Naive thymus-derived CD4-positive, alpha-beta T cell (primary cell): Measurements from ENCODE around the gene CFDP1. TPM values are rescaled to one million over a fixed set of nuclear protein-coding genes. Genes with fewer than 3 reads are reported as not detected.
A peak's percentile ranks its signal among the peaks of the same experiment; 100 is the strongest.

Source experiments
- ATAC-seq: fragments of 150-1000 bp; cut with Tn5 transposase; 2 replicates; pipeline ENCODE4 v1.10.0; 2021; ENCODE audit warnings: mild to moderate bottlenecking, moderate library complexity
- CTCF ChIA-PET: fragments of 350-600 bp; sonication (Branson Sonifier 250); formaldehyde crosslinking; loops from one replicate; lab custom pipeline; 2021; ENCODE audit warnings: antibody characterized with exemption; lab: Charles Lee
- POLR2A ChIA-PET: fragments of 350-600 bp; sonication (Branson Sonifier 250); formaldehyde crosslinking; loops from one replicate; lab custom pipeline; 2021; ENCODE audit warnings: antibody characterized with exemption, inconsistent platforms; lab: Charles Lee
- DNase-seq, 9 donors: peaks; one replicate each; pipeline versions ENCODE4 v3.0.0 to v3.0.0-alpha.2; 2020 to 2022; ENCODE audit warnings: mixed read lengths in 1 of 9
- H3K27ac ChIP-seq: one replicate; pipeline ENCODE4 v1.7.0; 2013; ENCODE audit warnings: mild to moderate bottlenecking, low read depth, low read length, moderate library complexity
- H3K27me3 ChIP-seq, 2 donors: one replicate each; pipeline ENCODE4 v1.7.0; 2013; ENCODE audit warnings: low read length in 2 of 2, mild to moderate bottlenecking in 2 of 2, moderate library complexity in 2 of 2; ENCODE audit not compliant: control insufficient read depth in 2 of 2, insufficient read depth in 2 of 2
- H3K36me3 ChIP-seq, 3 experiments: 1 replicate in 2 of 3; 2 replicates in 1 of 3; pipeline ENCODE4 v1.7.0; 2013; ENCODE audit warnings: low read length in 3 of 3, mild to moderate bottlenecking in 3 of 3, moderate library complexity in 1 of 3; ENCODE audit not compliant: insufficient read depth in 3 of 3, control insufficient read depth in 2 of 3
- H3K4me1 ChIP-seq, 2 donors: one replicate each; pipeline ENCODE4 v1.7.0; 2013; ENCODE audit warnings: low read length in 2 of 2, mild to moderate bottlenecking in 2 of 2, moderate library complexity in 1 of 2; ENCODE audit not compliant: control insufficient read depth in 2 of 2, insufficient read depth in 2 of 2
- H3K4me3 ChIP-seq: 2 replicates; pipeline ENCODE4 v1.7.0; 2013; ENCODE audit warnings: mild to moderate bottlenecking, low read length
- H3K9me3 ChIP-seq, 3 experiments: 1 replicate in 2 of 3; 2 replicates in 1 of 3; pipeline ENCODE4 v1.7.0; 2013; ENCODE audit warnings: low read length in 3 of 3; ENCODE audit not compliant: control insufficient read depth in 2 of 3
- H3K27ac Mint-ChIP-seq, 9 donors: one replicate each; pipeline ENCODE4 v1.8.0; 2020 to 2022; ENCODE audit warnings: mixed read lengths in 9 of 9, mild to moderate bottlenecking in 8 of 9, moderate library complexity in 5 of 9, inconsistent platforms in 2 of 9
- H3K27me3 Mint-ChIP-seq, 5 donors: one replicate each; pipeline ENCODE4 v1.8.0; 2021 to 2022; ENCODE audit warnings: mixed read lengths in 5 of 5, mild to moderate bottlenecking in 1 of 5
- H3K36me3 Mint-ChIP-seq, 5 donors: one replicate each; pipeline ENCODE4 v1.8.0; 2020 to 2022; ENCODE audit warnings: mixed read lengths in 5 of 5, mild to moderate bottlenecking in 3 of 5, inconsistent platforms in 1 of 5
- H3K4me1 Mint-ChIP-seq, 7 donors: one replicate each; pipeline ENCODE4 v1.8.0; 2020 to 2022; ENCODE audit warnings: mixed read lengths in 7 of 7, mild to moderate bottlenecking in 3 of 7, inconsistent platforms in 1 of 7
- H3K4me3 Mint-ChIP-seq, 10 donors: one replicate each; pipeline ENCODE4 v1.8.0; 2020 to 2022; ENCODE audit warnings: mild to moderate bottlenecking in 10 of 10, mixed read lengths in 10 of 10, moderate library complexity in 6 of 10, inconsistent platforms in 2 of 10
- H3K9me3 Mint-ChIP-seq, 11 donors: one replicate each; pipeline ENCODE4 v1.8.0; 2020 to 2022; ENCODE audit warnings: mixed read lengths in 11 of 11, mild to moderate bottlenecking in 4 of 11, inconsistent platforms in 1 of 11, moderate library complexity in 1 of 11
- intact Hi-C, 2 donors: fragments of 100-400 bp; cut with micrococcal nuclease; formaldehyde crosslinking; loops; one replicate each; pipeline ENCODE4 v1.15.1; 2023
- polyA plus RNA-seq, 2 donors: library from polyadenylated mRNA; unstranded; fragments of 300-500 nt; fragmentation: Illumina TruSeq; gene quantifications; one replicate each; pipeline ENCODE4 v1.2.3, GENCODE V29; 2021
- total RNA-seq, 6 experiments: library from RNA in 5 of 6; stranded (reverse) in 5 of 6; gene quantifications; 1 replicate in 5 of 6; 2 replicates in 1 of 6; pipeline ENCODE4 v1.2.3 and lab custom pipeline; 2021 to 2026

Gene CFDP1
- total and polyA plus RNA-seq, 7 experiments from 2014 or later: 34.9 to 42.1 (median 39.4) TPM

DNA sequence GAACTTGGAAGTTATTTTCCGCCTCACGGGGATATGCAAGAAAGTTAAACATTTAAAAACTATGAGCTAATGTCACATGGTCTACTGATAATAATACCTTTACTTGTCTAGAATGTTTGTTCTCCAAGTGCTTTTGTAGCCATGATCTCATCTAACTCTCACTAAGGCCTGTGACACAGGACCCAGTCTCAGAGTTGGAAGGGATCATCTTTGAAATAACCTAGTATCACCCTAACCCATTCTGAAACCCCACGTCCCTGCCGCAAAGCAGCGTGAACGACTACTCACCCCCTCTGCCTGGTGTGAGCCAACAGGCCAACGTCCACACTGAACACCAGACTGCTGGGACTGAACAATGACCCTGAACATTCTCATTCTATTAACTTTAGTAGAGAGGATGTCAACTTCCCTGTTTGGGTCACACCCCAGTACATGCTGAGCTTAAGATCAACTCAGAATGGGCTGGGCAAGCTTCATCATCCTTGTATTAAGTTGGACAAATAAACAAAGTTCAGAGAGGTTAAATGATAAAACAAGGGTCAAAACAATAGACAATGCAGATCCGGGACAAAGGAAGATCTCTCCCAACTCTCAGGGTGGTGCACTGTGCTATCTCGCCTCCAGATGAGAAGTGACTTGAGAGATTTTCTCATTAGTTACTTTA is 127.1 kb downstream of the CFDP1 start:
- no peak overlapping the region for H3K27ac ChIP-seq
- ATAC-seq (no peak), DNase-seq (no peak)
- H3K36me3 ChIP-seq: peaks cover 0 to 25% (median 0%) of the 10 kb centered on the region in 3 experiments
- peak overlapping the region in 1 of 9 donors; percentile 17 for H3K27ac Mint-ChIP-seq
- peaks cover 0 to 3% (median 0%) of the 10 kb centered on the region in 5 donors for H3K27me3 Mint-ChIP-seq
- H3K4me1 ChIP-seq: peaks cover 0 to 13% of the 10 kb centered on the region in 2 donors
- ChIA-PET POLR2A (interaction anchor here (0.5 kb wide), 1 partner anchor 312 kb away, joined by 7 read pairs; no protein-coding TSS in a partner anchor), CTCF (no interaction called here)
- no peaks in the 10 kb centered on the region for H3K27me3 ChIP-seq
- intact Hi-C loops: no loop called here
- H3K36me3 Mint-ChIP-seq: peaks cover 22 to 51% (median 30%) of the 10 kb centered on the region in 5 donors
- no peaks in the 10 kb centered on the region for H3K9me3 Mint-ChIP-seq
- H3K4me1 Mint-ChIP-seq: peaks cover 20 to 47% (median 39%) of the 10 kb centered on the region in 7 donors
- no peaks in the 10 kb centered on the region for H3K9me3 ChIP-seq
- H3K4me3 Mint-ChIP-seq: peak overlapping the region in 4 of 10 donors; percentile 7 to 17 (median 15)
- H3K4me3 ChIP-seq: no peak overlapping the region

DNA sequence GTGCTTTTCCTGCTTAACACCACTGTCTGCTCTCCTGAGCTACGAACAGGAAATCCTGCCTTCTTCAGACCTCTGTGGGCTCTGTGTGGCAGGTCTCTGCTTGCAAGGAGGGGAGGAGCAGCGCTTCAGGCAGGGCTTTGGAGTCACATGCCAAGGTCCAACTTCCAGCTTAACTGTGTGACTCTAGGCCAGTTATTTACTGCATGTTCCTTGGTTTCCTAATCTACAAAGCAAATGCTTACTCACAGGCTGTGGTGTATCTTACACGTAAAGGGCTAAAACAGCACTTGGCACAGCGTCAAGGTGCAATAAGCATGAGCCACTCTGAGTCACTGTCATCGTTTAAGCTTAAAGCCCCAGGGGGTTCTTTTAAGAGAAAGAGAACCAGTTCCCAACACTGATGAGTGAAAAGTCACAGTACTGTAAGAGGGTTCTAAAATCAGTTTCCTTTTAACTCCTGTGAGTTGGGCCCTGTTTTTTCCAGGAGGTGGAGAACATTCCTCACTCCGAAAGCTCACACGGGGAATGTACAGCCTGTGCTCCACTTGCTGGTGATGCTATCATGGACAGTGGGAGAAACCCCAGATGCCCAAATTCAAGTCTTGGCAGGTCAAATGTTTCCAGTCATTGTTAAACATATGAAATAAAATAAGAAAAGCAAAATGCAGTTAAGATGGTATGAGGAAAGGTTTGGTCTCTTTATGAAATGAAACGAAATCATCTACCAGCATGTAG is 127.8 kb downstream of the CFDP1 start:
- Histone ChIP-seq H3K9me3 (no peaks in the 10 kb centered on the region), H3K27ac (no peak overlapping the region), H3K4me1 (peaks cover 0 to 13% of the 10 kb centered on the region in 2 donors), H3K36me3 (peaks cover 0 to 30% (median 0%) of the 10 kb centered on the region in 3 experiments), H3K4me3 (no peak overlapping the region), H3K27me3 (no peaks in the 10 kb centered on the region)
- Mint-ChIP-seq H3K36me3 (peaks cover 22 to 58% (median 34%) of the 10 kb centered on the region in 5 donors), H3K4me1 (peaks cover 20 to 47% (median 38%) of the 10 kb centered on the region in 7 donors), H3K27me3 (peaks cover 0 to 3% (median 0%) of the 10 kb centered on the region in 5 donors), H3K4me3 (peak overlapping the region in 6 of 10 donors; percentile 7 to 39 (median 16)), H3K27ac (peak overlapping the region in 6 of 9 donors; percentile 6 to 68 (median 56)), H3K9me3 (no peaks in the 10 kb centered on the region)
- CTCF ChIA-PET: no interaction called here
- intact Hi-C loops: loop anchor here in 1 of 2 donors (1.0 kb wide), 1 partner anchor 14 kb away; no protein-coding TSS in a partner anchor
- POLR2A ChIA-PET: interaction anchor here (0.5 kb wide), 1 partner anchor 312 kb away, joined by 7 read pairs; no protein-coding TSS in a partner anchor
- peak; percentile 58 for ATAC-seq
- peak in 6 of 9 donors; percentile 12 to 50 (median 20) for DNase-seq

GRCh38 chr16:75304521-75305363 is 128.6 kb downstream of the CFDP1 start:
- peaks cover 0 to 13% of the 10 kb centered on the region in 2 donors for H3K4me1 ChIP-seq
- no peak for ATAC-seq
- Mint-ChIP-seq H3K27ac (peak overlapping the region in 6 of 9 donors; percentile 6 to 68 (median 58)), H3K27me3 (peaks cover 0 to 3% (median 0%) of the 10 kb centered on the region in 5 donors), H3K9me3 (no peaks in the 10 kb centered on the region), H3K4me1 (peaks cover 17 to 40% (median 33%) of the 10 kb centered on the region in 7 donors), H3K36me3 (peaks cover 19 to 59% (median 36%) of the 10 kb centered on the region in 5 donors), H3K4me3 (peak overlapping the region in 3 of 10 donors; percentile 14 to 39 (median 32))
- intact Hi-C loops: loop anchor here in 1 of 2 donors (1.0 kb wide), 1 partner anchor 15 kb away; no protein-coding TSS in a partner anchor
- peaks cover 0 to 37% (median 0%) of the 10 kb centered on the region in 3 experiments for H3K36me3 ChIP-seq
- H3K27me3 ChIP-seq: no peaks in the 10 kb centered on the region
- no peaks in the 10 kb centered on the region for H3K9me3 ChIP-seq
- POLR2A ChIA-PET: no interaction called here
- DNase-seq: no peak
- H3K27ac ChIP-seq: no peak overlapping the region
- CTCF ChIA-PET: no interaction called here
- H3K4me3 ChIP-seq: no peak overlapping the region

DNA sequence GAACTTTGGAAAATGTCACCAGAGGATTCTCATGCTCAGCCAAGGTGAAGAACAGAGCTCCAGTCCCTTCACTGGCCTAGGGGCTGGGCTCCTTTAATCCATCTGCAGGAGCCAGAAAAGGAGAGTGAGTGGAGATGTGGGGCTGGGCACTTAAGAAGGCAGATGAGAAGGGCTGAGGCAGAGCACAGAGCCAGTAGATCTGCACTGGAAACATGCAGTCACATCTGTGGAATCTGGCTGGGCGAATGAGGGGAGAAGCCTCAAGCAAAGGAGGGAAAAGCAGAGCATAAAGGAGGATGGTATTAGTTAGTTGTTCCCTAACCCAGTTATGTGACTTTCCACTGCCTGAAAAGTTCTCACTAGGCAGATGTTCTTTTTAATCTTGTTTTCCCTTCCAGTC is 131.5 kb downstream of the CFDP1 start:
- peaks cover 15 to 24% (median 22%) of the 10 kb centered on the region in 7 donors for H3K4me1 Mint-ChIP-seq
- Histone ChIP-seq H3K9me3 (no peaks in the 10 kb centered on the region), H3K27me3 (no peaks in the 10 kb centered on the region), H3K27ac (no peak overlapping the region), H3K36me3 (peaks cover 0 to 60% (median 0%) of the 10 kb centered on the region in 3 experiments), H3K4me3 (no peak overlapping the region), H3K4me1 (peaks cover 0 to 13% of the 10 kb centered on the region in 2 donors)
- no peak overlapping the region for H3K4me3 Mint-ChIP-seq
- peaks cover 21 to 75% (median 51%) of the 10 kb centered on the region in 5 donors for H3K36me3 Mint-ChIP-seq
- intact Hi-C loops: no loop called here
- peaks cover 0 to 7% (median 0%) of the 10 kb centered on the region in 5 donors for H3K27me3 Mint-ChIP-seq
- ChIA-PET POLR2A (no interaction called here), CTCF (no interaction called here)
- peak overlapping the region in 1 of 9 donors; percentile 4 for H3K27ac Mint-ChIP-seq
- no peaks in the 10 kb centered on the region for H3K9me3 Mint-ChIP-seq
- no peak for ATAC-seq
- DNase-seq: no peak

- H3K9me3 Mint-ChIP-seq: no peaks in the 10 kb centered on the region
- CTCF ChIA-PET: no interaction called here
- Histone ChIP-seq H3K27ac (no peak overlapping the region), H3K4me3 (no peak overlapping the region), H3K9me3 (no peaks in the 10 kb centered on the region), H3K36me3 (peaks cover 0 to 74% (median 0%) of the 10 kb centered on the region in 3 experiments), H3K4me1 (no peaks in the 10 kb centered on the region), H3K27me3 (no peaks in the 10 kb centered on the region)
- POLR2A ChIA-PET: no interaction called here
- no peak for DNase-seq
- intact Hi-C loops: no loop called here
- no peak for ATAC-seq
- peaks cover 15 to 86% (median 64%) of the 10 kb centered on the region in 5 donors for H3K36me3 Mint-ChIP-seq
- no peaks in the 10 kb centered on the region for H3K4me1 Mint-ChIP-seq
- peaks cover 0 to 7% (median 6%) of the 10 kb centered on the region in 5 donors for H3K27me3 Mint-ChIP-seq
- no peak overlapping the region for H3K4me3 Mint-ChIP-seq
- no peak overlapping the region for H3K27ac Mint-ChIP-seq
Measured at GRCh38 chr16:75298267-75298666, 135.0 kb downstream of the CFDP1 start.

DNA sequence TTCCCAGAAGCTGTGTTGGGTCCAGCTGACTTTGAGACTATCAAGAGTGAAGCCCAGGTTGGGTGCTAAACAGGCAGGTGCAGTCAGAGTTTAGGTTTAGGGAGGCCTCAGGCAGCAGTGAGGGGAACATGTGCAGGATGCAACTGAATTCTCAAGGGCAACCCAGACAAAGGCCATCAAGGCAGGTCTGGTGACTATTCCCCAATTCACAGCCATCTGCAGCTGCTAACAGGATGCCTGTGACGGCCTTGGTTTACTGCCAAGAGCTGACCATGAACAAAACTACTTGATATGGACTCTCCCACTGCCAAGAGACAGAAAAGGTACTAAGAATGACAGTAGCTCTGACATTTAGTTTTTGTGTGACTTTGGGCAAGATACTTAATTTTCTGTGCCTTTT is 136.7 kb downstream of the CFDP1 start:
- peaks cover 0 to 9% (median 6%) of the 10 kb centered on the region in 5 donors for H3K27me3 Mint-ChIP-seq
- H3K4me3 Mint-ChIP-seq: no peak overlapping the region
- Histone ChIP-seq H3K27me3 (no peaks in the 10 kb centered on the region), H3K9me3 (no peaks in the 10 kb centered on the region), H3K4me1 (no peaks in the 10 kb centered on the region), H3K36me3 (peaks cover 0 to 78% (median 0%) of the 10 kb centered on the region in 3 experiments), H3K4me3 (no peak overlapping the region), H3K27ac (no peak overlapping the region)
- DNase-seq: no peak
- intact Hi-C loops: no loop called here
- ChIA-PET CTCF (no interaction called here), POLR2A (no interaction called here)
- no peak for ATAC-seq
- H3K36me3 Mint-ChIP-seq: peaks cover 12 to 92% (median 71%) of the 10 kb centered on the region in 5 donors
- no peaks in the 10 kb centered on the region for H3K9me3 Mint-ChIP-seq
- H3K27ac Mint-ChIP-seq: no peak overlapping the region
- no peaks in the 10 kb centered on the region for H3K4me1 Mint-ChIP-seq
